Measurements from ENCODE around the gene DNAH11. TPM values are rescaled to one million over a fixed set of nuclear protein-coding genes. Genes with fewer than 3 reads are reported as not detected.

The DNAH11 gene
- total RNA-seq, 1 donor from 2014 or later = 0.13 TPM

GRCh38 chr7:21782996-21783395 is 240.2 kb downstream of the DNAH11 start:
- Histone ChIP-seq H3K79me2 (ENCODE audit: low read depth) (no peaks in the 10 kb centered on the region), H3K9ac (no peak overlapping the region), H3K9me3 (ENCODE audit: low read depth) (no peaks in the 10 kb centered on the region), H3K4me2 (no peak overlapping the region), H3K27me3 (no peaks in the 10 kb centered on the region), H3F3A (ENCODE audit: low read depth) (no peaks in the 10 kb centered on the region), H3K36me3 (no peaks in the 10 kb centered on the region), H3K4me3 (no peak overlapping the region), H2AFZ (replicated peaks) (no peak overlapping the region), H4K20me1 (ENCODE audit: low read depth) (no peaks in the 10 kb centered on the region), H3K27ac (no peak overlapping the region), H3K4me1 (peaks cover 5% of the 10 kb centered on the region)
- TF ChIP-seq EZH2 (IDR thresholded peaks at IDR 0.05) (no peak), EZH2phosphoT487 (IDR thresholded peaks at IDR 0.05) (no peak), CTCF (IDR thresholded peaks at IDR 0.05) (no peak)
- no peak overlapping the region for H3K27ac Mint-ChIP-seq
- no peaks in the 10 kb centered on the region for H3K36me3 Mint-ChIP-seq
- DNase-seq (ENCODE audit: low spot score) = no peak
- peaks cover 11% of the 10 kb centered on the region for H3K4me1 Mint-ChIP-seq
- peaks cover 4% of the 10 kb centered on the region for H3K27me3 Mint-ChIP-seq (ENCODE audit: insufficient read depth, low read depth)
- no peaks in the 10 kb centered on the region for H3K9me3 Mint-ChIP-seq
- no peak overlapping the region for H3K4me3 Mint-ChIP-seq

- TF ChIP-seq CTCF (IDR thresholded peaks at IDR 0.05) (no peak), EZH2 (IDR thresholded peaks at IDR 0.05) (no peak), EZH2phosphoT487 (IDR thresholded peaks at IDR 0.05) (no peak)
- no peak overlapping the region for H3K9ac ChIP-seq
- no peak overlapping the region for H3K4me2 ChIP-seq
- H4K20me1 ChIP-seq (ENCODE audit: low read depth) = no peaks in the 10 kb centered on the region
- H3K27me3 Mint-ChIP-seq (ENCODE audit: insufficient read depth, low read depth) = peaks cover 4% of the 10 kb centered on the region
- H3K36me3 ChIP-seq = no peaks in the 10 kb centered on the region
- no peaks in the 10 kb centered on the region for H3K27me3 ChIP-seq
- H3K36me3 Mint-ChIP-seq = no peaks in the 10 kb centered on the region
- H3K4me3 Mint-ChIP-seq = no peak overlapping the region
- H3K27ac ChIP-seq = no peak overlapping the region
- no peak overlapping the region for H3K4me3 ChIP-seq
- H3K79me2 ChIP-seq (ENCODE audit: low read depth) = no peaks in the 10 kb centered on the region
- no peaks in the 10 kb centered on the region for H3K9me3 Mint-ChIP-seq
- H2AFZ ChIP-seq (replicated peaks) = no peak overlapping the region
- H3K27ac Mint-ChIP-seq = no peak overlapping the region
- H3K4me1 ChIP-seq = peaks cover 5% of the 10 kb centered on the region
- peaks cover 11% of the 10 kb centered on the region for H3K4me1 Mint-ChIP-seq
- no peaks in the 10 kb centered on the region for H3K9me3 ChIP-seq (ENCODE audit: low read depth)
- no peaks in the 10 kb centered on the region for H3F3A ChIP-seq (ENCODE audit: low read depth)
- no peak for DNase-seq (ENCODE audit: low spot score)
Observed at GRCh38 chr7:21784989-21785388, 242.2 kb downstream of the DNAH11 start.

- no peak overlapping the region for H3K27ac ChIP-seq
- H3K4me1 Mint-ChIP-seq = no peaks in the 10 kb centered on the region
- TF ChIP-seq CTCF (IDR thresholded peaks at IDR 0.05) (no peak), EZH2phosphoT487 (IDR thresholded peaks at IDR 0.05) (no peak), EZH2 (IDR thresholded peaks at IDR 0.05) (no peak)
- H3K9ac ChIP-seq = no peak overlapping the region
- no peaks in the 10 kb centered on the region for H3K9me3 ChIP-seq (ENCODE audit: low read depth)
- H2AFZ ChIP-seq (replicated peaks) = no peak overlapping the region
- no peaks in the 10 kb centered on the region for H3K9me3 Mint-ChIP-seq
- no peaks in the 10 kb centered on the region for H3K36me3 ChIP-seq
- no peak overlapping the region for H3K4me3 Mint-ChIP-seq
- no peaks in the 10 kb centered on the region for H3K79me2 ChIP-seq (ENCODE audit: low read depth)
- no peaks in the 10 kb centered on the region for H3K27me3 ChIP-seq
- H3F3A ChIP-seq (ENCODE audit: low read depth) = no peaks in the 10 kb centered on the region
- no peak overlapping the region for H3K27ac Mint-ChIP-seq
- no peak for DNase-seq (ENCODE audit: low spot score)
- no peaks in the 10 kb centered on the region for H3K4me1 ChIP-seq
- H3K36me3 Mint-ChIP-seq = no peaks in the 10 kb centered on the region
- H3K4me3 ChIP-seq = no peak overlapping the region
- no peaks in the 10 kb centered on the region for H3K27me3 Mint-ChIP-seq (ENCODE audit: insufficient read depth, low read depth)
- no peak overlapping the region for H3K4me2 ChIP-seq
- H4K20me1 ChIP-seq (ENCODE audit: low read depth) = no peaks in the 10 kb centered on the region
Observed at GRCh38 chr7:21805791-21806190, 263.0 kb downstream of the DNAH11 start.

Measured in neural progenitor cell (in vitro differentiated cells).